OCI-LY1 (cell line): ENCODE data around the gene FBXO46.

Source experiments
- CTCF ChIP-seq: fragments of 200-600 bp; sonication (generic), shearing (Covaris generic); IDR thresholded peaks from 2 replicates; pipeline ENCODE4 v1.5.1; 2017; ENCODE audit warnings: mild to moderate bottlenecking, antibody characterized with exemption, low read length, moderate library complexity, mixed read lengths
- EZH2 ChIP-seq: fragments of 200-600 bp; sonication (generic), shearing (Covaris generic); IDR thresholded peaks from 2 replicates; pipeline ENCODE4 v1.8.0; 2017; ENCODE audit warnings: borderline replicate concordance, mixed run types, mild to moderate bottlenecking, antibody characterized with exemption, low read length, moderate library complexity, mixed read lengths

- no peak for TF ChIP-seq CTCF
- no peak for TF ChIP-seq EZH2
These were observed 66.9 kb downstream of the FBXO46 start for GRCh38 chr19:45663800-45664199.
